ENCODE data around the gene ITGA3. TPM values are rescaled to one million over a fixed set of nuclear protein-coding genes. Genes with fewer than 3 reads are reported as not detected.
A peak's percentile ranks its signal among the peaks of the same experiment; 100 is the strongest.

The ITGA3 gene
- polyA plus RNA-seq, 2 of the 4 experiments (the other 2 are of a cell fraction) = 141 to 268 TPM

DNA sequence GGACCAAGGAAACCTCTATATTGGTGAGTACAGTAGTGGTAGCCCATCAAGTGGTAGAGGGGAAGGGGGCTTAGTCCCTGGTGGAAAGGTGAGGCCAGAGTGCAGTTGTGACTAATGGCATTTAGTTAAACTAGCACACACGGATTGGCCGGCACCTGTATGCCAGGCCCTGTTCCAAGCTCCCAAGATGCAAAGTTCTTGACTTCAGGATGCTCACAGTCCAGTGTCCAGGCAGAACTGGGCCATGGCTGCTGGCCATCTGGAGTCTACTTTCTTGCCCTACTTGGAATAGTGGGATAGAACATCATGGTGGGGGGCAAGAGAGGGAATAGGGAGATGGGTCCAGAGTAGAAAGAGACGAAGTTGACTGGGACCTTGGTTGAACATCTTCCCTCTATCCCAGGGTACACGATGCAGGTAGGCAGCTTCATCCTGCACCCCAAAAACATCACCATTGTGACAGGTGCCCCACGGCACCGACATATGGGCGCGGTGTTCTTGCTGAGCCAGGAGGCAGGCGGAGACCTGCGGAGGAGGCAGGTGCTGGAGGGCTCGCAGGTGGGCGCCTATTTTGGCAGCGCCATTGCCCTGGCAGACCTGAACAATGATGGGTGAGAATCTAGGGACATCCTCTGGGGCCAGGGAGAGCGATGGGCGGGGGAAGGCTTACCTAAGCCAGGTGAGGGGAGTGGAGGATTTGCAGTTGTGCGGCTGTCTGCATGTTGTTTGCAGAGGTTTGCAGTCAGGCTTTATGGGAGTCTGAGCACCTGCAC lies 15.2 kb downstream of the ITGA3 start:
- no peak for DNase-seq (ENCODE audit: low read depth in 1 of 2, low spot score in 1 of 2)
- CTCF ChIA-PET = interaction anchor here (1.7 to 22.1 kb wide), 6 partner anchors 5 to 73 kb away, joined by 6 to 473 read pairs (median 315); partner anchors contain the start of genes ITGA3 and PDK2
- no peak for TF ChIP-seq RNF2 (IDR thresholded peaks at IDR 0.05; ENCODE audit: borderline replicate concordance, low read depth)
- TF ChIP-seq RAD21 (conservative IDR thresholded peaks at IDR 0.05 in 1 of 2, IDR thresholded peaks at IDR 0.05 in 1 of 2) = no peak
- no peak for TF ChIP-seq KDM1A (IDR thresholded peaks at IDR 0.05; ENCODE audit: low read depth)
- TF ChIP-seq GATA3 (IDR thresholded peaks at IDR 0.05; ENCODE audit: borderline replicate concordance) = no peak
- no peak for TF ChIP-seq ZC3H11A (IDR thresholded peaks at IDR 0.05)
- TF ChIP-seq PHF8 (IDR thresholded peaks at IDR 0.05; ENCODE audit: borderline replicate concordance, low read depth) = no peak
- TF ChIP-seq NR3C1 (IDR thresholded peaks at IDR 0.05) = no peak
- TF ChIP-seq MYC (IDR thresholded peaks at IDR 0.05; ENCODE audit: borderline replicate concordance, low read length) = no peak
- TF ChIP-seq ZSCAN20 (CRISPR knock-in tag; IDR thresholded peaks at IDR 0.05) = no peak
- no peak for TF ChIP-seq HEYL (CRISPR knock-in tag; IDR thresholded peaks at IDR 0.05)
- TF ChIP-seq, protein P1, sequence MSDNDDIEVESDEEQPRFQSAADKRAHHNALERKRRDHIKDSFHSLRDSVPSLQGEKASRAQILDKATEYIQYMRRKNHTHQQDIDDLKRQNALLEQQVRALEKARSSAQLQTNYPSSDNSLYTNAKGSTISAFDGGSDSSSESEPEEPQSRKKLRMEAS (IDR thresholded peaks at IDR 0.05) = no peak
- TF ChIP-seq MAFK (IDR thresholded peaks at IDR 0.05; ENCODE audit: partially characterized antibody) = no peak
- no peak for TF ChIP-seq EHF (CRISPR knock-in tag; IDR thresholded peaks at IDR 0.05)
- no peak for TF ChIP-seq SREBF2 (IDR thresholded peaks at IDR 0.05)
- TF ChIP-seq, protein P2, sequence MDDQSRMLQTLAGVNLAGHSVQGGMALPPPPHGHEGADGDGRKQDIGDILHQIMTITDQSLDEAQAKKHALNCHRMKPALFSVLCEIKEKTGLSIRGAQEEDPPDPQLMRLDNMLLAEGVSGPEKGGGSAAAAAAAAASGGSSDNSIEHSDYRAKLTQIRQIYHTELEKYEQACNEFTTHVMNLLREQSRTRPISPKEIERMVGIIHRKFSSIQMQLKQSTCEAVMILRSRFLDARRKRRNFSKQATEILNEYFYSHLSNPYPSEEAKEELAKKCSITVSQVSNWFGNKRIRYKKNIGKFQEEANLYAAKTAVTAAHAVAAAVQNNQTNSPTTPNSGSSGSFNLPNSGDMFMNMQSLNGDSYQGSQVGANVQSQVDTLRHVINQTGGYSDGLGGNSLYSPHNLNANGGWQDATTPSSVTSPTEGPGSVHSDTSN (IDR thresholded peaks at IDR 0.05) = no peak
- no peak for TF ChIP-seq HOXB5 (CRISPR knock-in tag; IDR thresholded peaks at IDR 0.05)
- TF ChIP-seq JUNB (IDR thresholded peaks at IDR 0.05) = no peak
- TF ChIP-seq HDAC2 (IDR thresholded peaks at IDR 0.05) = no peak
- no peaks in the 10 kb centered on the region for H3K9me3 ChIP-seq
- POLR2A ChIA-PET = no interaction called here
- H3K4me3 ChIP-seq = no peak overlapping the region
- no peak overlapping the region for H3K27ac ChIP-seq
- no peak for ATAC-seq
- peak; percentile 59 for FAIRE-seq
- H3K4me2 ChIP-seq = no peak overlapping the region
- 90% methylated on average over 16 of the region's 16 CpGs for WGBS (ENCODE audit: missing lambda C conversion rate)
- H3K4me1 ChIP-seq = peaks cover 16% of the 10 kb centered on the region

- no peak for FAIRE-seq
- 91% methylated on average over 6 of the region's 6 CpGs for WGBS (ENCODE audit: missing lambda C conversion rate)
- CTCF ChIA-PET = interaction anchor here (1.7 to 20.7 kb wide), 8 partner anchors 4 to 74 kb away, joined by 6 to 473 read pairs (median 207); partner anchors contain the start of genes ITGA3 and PDK2
- H3K27ac ChIP-seq = no peak overlapping the region
- no peaks in the 10 kb centered on the region for H3K9me3 ChIP-seq
- no peak overlapping the region for H3K4me2 ChIP-seq
- H3K4me1 ChIP-seq = peaks cover 10% of the 10 kb centered on the region
- DNase-seq (ENCODE audit: low read depth in 1 of 2, low spot score in 1 of 2) = no peak
- POLR2A ChIA-PET = no interaction called here
- no peak for ATAC-seq
- no peak overlapping the region for H3K4me3 ChIP-seq
- TF ChIP-seq BHLHE40 (IDR thresholded peaks at IDR 0.05; ENCODE audit: low read depth, low read length) (no peak), ATOH8 (CRISPR knock-in tag; IDR thresholded peaks at IDR 0.05; ENCODE audit: low read depth) (no peak), HMGXB4 (CRISPR knock-in tag; IDR thresholded peaks at IDR 0.05; ENCODE audit: borderline replicate concordance) (no peak), PHF8 (IDR thresholded peaks at IDR 0.05; ENCODE audit: borderline replicate concordance, low read depth) (no peak), ZFP36 (IDR thresholded peaks at IDR 0.05; ENCODE audit: borderline replicate concordance, partially characterized antibody) (no peak), RNF2 (IDR thresholded peaks at IDR 0.05; ENCODE audit: borderline replicate concordance, low read depth) (no peak), MAZ (IDR thresholded peaks at IDR 0.05; ENCODE audit: borderline replicate concordance, low read depth, low read length) (no peak), FOSL2 (IDR thresholded peaks at IDR 0.05) (no peak), FOSL2 (CRISPR knock-in tag; IDR thresholded peaks at IDR 0.05) (no peak), CHD4 (IDR thresholded peaks at IDR 0.05; ENCODE audit: borderline replicate concordance) (no peak), ESRRA (IDR thresholded peaks at IDR 0.05; ENCODE audit: borderline replicate concordance, low read length) (no peak), BCL3 (IDR thresholded peaks at IDR 0.05) (no peak)
- TF ChIP-seq, protein P1 (IDR thresholded peaks at IDR 0.05) = no peak
Observed at GRCh38 chr17:50071692-50072091, 15.8 kb downstream of the ITGA3 start.

Measured in A549 (cell line).